Upper lobe of left lung (tissue), 6 donors: ENCODE data around the gene OLFML2B. TPM values are rescaled to one million over a fixed set of nuclear protein-coding genes. Genes with fewer than 3 reads are reported as not detected.

Source experiments
- ATAC-seq, 2 donors: fragments of 200-7000 bp; cut with Tn5 transposase; one replicate each; pipeline ENCODE4 v1.9.1; 2022; ENCODE audit warnings: mild to moderate bottlenecking in 2 of 2, moderate library complexity in 2 of 2; ENCODE audit not compliant: low FRiP score in 2 of 2
- DNase-seq, 2 donors: peaks; one replicate each; pipeline ENCODE4 v3.0.0-alpha.2; 2019 to 2020
- H3K27ac ChIP-seq, 4 donors: fragments of 200-600 bp; sonication (generic); one replicate each; pipeline ENCODE4 v1.5.1; 2016 to 2019
- H3K27me3 ChIP-seq, 4 donors: fragments of 200-600 bp; sonication (generic); one replicate each; pipeline ENCODE4 v1.5.1; 2017 to 2019
- H3K36me3 ChIP-seq, 4 donors: fragments of 200-600 bp; sonication (generic); one replicate each; pipeline ENCODE4 v1.5.1; 2016 to 2019
- H3K4me1 ChIP-seq, 4 donors: fragments of 200-600 bp; sonication (generic); one replicate each; pipeline ENCODE4 v1.5.1; 2018 to 2019
- H3K4me3 ChIP-seq, 4 donors: fragments of 200-600 bp; sonication (generic); one replicate each; pipeline ENCODE4 v1.5.1; 2017 to 2019; ENCODE audit warnings: mild to moderate bottlenecking in 2 of 4, moderate library complexity in 1 of 4
- H3K9me3 ChIP-seq, 4 donors: fragments of 200-600 bp; sonication (generic); one replicate each; pipeline ENCODE4 v1.5.1; 2018 to 2019
- CTCF ChIP-seq, 6 experiments: fragments of 450-650 bp in 4 of 6; fragments of 200-600 bp in 2 of 6; sonication (generic) in 2 of 6; IDR thresholded peaks; one replicate each; pipeline ENCODE4 v1.5.1; 2016 to 2019; ENCODE audit warnings: antibody characterized with exemption in 6 of 6
- EP300 ChIP-seq, 4 donors: sonication (generic); formaldehyde crosslinking; IDR thresholded peaks; one replicate each; pipeline ENCODE4 v1.5.1; 2017; ENCODE audit warnings: antibody characterized with exemption in 4 of 4, control low read depth in 2 of 4
- POLR2A ChIP-seq, 4 donors: fragments of 450-650 bp; IDR thresholded peaks; one replicate each; pipeline ENCODE4 v1.5.1; 2016 to 2017; ENCODE audit warnings: antibody characterized with exemption in 4 of 4, mild to moderate bottlenecking in 2 of 4
- POLR2AphosphoS5 ChIP-seq, 2 donors: sonication (generic); formaldehyde crosslinking; IDR thresholded peaks; one replicate each; pipeline ENCODE4 v1.5.1; 2017; ENCODE audit warnings: antibody characterized with exemption in 2 of 2
- WGBS, 2 donors: methylation state at CpG; one replicate each; pipeline ENCODE4 v1.1.5; 2017 to 2018; 5-methylcytosine and 5-hydroxymethylcytosine counted together
- total RNA-seq, 6 donors: library from RNA; depleted of rRNA in 4 of 6; stranded (reverse); fragments of >200 nt in 4 of 6; gene quantifications; one replicate each; pipeline versions ENCODE4 v1.1.0 to v1.2.1, GENCODE V29; 2016 to 2021
- donor health status: DM: no; HTN: no; CAD: no; lungs with moderate emphysema.
- donor health status: DM: no; HTN: yes; CAD: no; lungs with severe emphysema.

Gene OLFML2B
- total RNA-seq, 6 donors from 2014 or later, result 5.1 to 51.3 (median 9.9) TPM

DNA sequence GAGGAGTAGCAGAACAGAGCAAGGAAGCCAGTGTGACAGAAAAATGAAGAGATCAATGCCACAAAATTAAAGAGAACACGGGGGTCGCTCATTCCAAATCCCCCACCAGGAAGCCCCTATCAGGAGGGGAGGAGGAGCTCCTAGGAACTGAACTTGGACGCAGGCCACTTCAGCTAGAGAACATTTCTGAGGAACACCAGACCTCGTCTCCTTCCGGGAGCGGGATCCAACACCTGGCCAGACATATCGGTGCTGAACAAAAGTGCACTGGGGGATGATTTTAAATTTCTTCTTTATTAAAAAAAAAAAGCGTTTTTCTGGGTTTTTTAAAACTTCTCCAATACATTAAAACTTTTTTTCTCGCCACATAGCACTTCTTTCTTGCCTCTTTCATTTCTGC is 40.8 kb downstream of the OLFML2B start:
- H3K27ac ChIP-seq, result no peak overlapping the region
- no peak for DNase-seq
- H3K4me3 ChIP-seq, result no peak overlapping the region
- H3K9me3 ChIP-seq, result peaks cover 0 to 8% (median 6%) of the 10 kb centered on the region in 4 donors
- no peaks in the 10 kb centered on the region for H3K27me3 ChIP-seq
- H3K4me1 ChIP-seq, result peaks cover 0 to 2% (median 0%) of the 10 kb centered on the region in 4 donors
- no peaks in the 10 kb centered on the region for H3K36me3 ChIP-seq
- ATAC-seq, result no peak
- WGBS, 2 donors, result 74 to 82% methylated on average over 9 of the region's 9 CpGs
- TF ChIP-seq POLR2A (IDR thresholded peaks at IDR 0.05), result no peak
- TF ChIP-seq POLR2AphosphoS5 (IDR thresholded peaks at IDR 0.05), result no peak
- no peak for TF ChIP-seq CTCF (IDR thresholded peaks at IDR 0.05)
- TF ChIP-seq EP300 (IDR thresholded peaks at IDR 0.05), result no peak

DNA sequence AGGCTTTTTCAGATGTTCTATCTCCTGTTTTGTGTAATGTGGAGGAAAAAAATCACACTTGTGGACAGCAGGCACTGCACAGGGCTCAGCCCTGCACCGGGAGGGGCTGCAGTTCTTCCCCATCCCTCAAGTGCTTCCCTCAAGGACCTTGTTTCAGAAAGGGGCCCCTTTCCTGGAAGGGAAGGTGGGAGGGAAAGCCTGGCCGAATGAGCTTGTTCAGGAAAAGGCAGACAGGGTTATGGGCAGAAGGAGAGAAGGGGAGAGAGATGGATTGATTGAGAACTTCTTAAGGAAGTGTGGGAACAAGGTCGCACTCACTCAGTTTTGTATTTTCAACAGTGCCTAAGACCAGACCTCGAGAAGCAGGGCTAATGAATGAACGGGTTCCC is 41.2 kb downstream of the OLFML2B start:
- Histone ChIP-seq H3K4me1 (peaks cover 0 to 2% (median 0%) of the 10 kb centered on the region in 4 donors), H3K9me3 (peaks cover 0 to 6% (median 3%) of the 10 kb centered on the region in 4 donors), H3K4me3 (no peak overlapping the region), H3K36me3 (no peaks in the 10 kb centered on the region), H3K27me3 (no peaks in the 10 kb centered on the region), H3K27ac (no peak overlapping the region)
- ATAC-seq (no peak), DNase-seq (no peak)
- WGBS, 2 donors, result 39 to 44% methylated on average over 5 of the region's 5 CpGs
- TF ChIP-seq EP300 (IDR thresholded peaks at IDR 0.05), result no peak

DNA sequence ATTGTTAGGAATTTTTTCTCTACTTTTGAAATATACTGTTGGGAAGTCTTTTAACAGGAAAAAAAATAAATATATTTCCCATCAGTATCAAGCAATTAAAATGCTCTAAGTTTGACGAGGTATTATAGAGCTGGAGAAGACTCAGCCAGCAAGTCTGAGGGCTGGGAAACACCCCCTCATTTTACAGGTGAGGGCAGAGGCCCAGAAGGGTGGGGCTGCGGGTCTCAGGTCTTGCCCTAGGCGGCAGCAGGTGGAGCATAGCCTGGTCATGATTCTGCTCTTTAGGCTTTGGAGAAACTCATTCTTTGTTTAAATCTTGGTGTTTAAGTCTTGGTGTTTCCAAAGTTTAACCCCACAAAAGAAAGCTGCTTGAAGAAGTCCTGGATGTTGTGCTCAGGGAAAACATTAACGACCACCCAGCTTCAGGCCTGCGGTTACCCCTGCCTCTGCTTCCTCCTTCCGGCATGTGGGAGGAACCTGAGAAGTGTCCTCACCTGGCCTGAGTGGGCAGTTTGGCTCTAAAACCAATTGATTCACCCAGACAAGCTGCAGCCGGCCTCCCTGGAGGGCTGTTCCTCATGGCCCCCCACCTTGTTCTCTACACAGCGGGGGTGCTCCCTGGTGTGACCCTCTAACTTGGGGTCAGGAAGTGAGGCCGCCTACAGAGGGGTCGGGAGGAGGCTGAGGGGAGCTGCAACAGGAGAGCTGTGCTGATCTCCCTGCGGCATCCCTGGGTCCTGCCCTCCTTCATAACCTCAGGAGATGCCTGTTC is 41.7 kb downstream of the OLFML2B start:
- no peaks in the 10 kb centered on the region for H3K36me3 ChIP-seq
- DNase-seq (peak in 1 of 2 donors; percentile 19), ATAC-seq (no peak)
- H3K27me3 ChIP-seq, result no peaks in the 10 kb centered on the region
- no peak overlapping the region for H3K4me3 ChIP-seq
- H3K9me3 ChIP-seq, result peaks cover 0 to under 1% (median 0%) of the 10 kb centered on the region in 4 donors
- peaks cover 0 to 2% (median 0%) of the 10 kb centered on the region in 4 donors for H3K4me1 ChIP-seq
- no peak overlapping the region for H3K27ac ChIP-seq
- 81 to 85% methylated on average over 10 to 11 of the region's 11 CpGs for WGBS, 2 donors
- TF ChIP-seq POLR2AphosphoS5 (IDR thresholded peaks at IDR 0.05) (no peak), POLR2A (IDR thresholded peaks at IDR 0.05) (no peak), EP300 (IDR thresholded peaks at IDR 0.05) (no peak), CTCF (IDR thresholded peaks at IDR 0.05) (no peak)

DNA sequence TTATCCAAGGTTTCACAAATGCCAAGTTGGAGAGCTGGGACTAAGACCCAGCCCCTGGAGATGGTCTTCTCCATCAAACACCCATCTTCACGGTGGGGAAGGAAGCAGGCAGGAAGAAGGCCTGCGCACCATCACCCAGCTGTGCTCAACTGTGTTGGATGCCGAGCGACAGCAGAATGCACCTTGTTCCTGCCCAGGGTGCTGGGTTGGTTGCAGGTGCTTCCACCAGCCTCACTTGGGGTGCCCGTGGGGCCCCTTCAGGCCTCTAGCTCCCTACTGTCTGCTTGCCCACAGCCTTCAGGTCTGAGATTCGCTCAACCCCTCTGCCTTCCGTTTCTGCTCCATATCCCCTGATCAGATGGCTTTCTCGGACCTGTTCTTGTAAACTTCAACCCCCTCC is 42.5 kb downstream of the OLFML2B start:
- TF ChIP-seq POLR2AphosphoS5 (IDR thresholded peaks at IDR 0.05), result no peak
- TF ChIP-seq EP300 (IDR thresholded peaks at IDR 0.05), result no peak
- no peak for TF ChIP-seq POLR2A (IDR thresholded peaks at IDR 0.05)
- TF ChIP-seq CTCF (IDR thresholded peaks at IDR 0.05), result no peak
- H3K36me3 ChIP-seq, result no peaks in the 10 kb centered on the region
- no peaks in the 10 kb centered on the region for H3K4me1 ChIP-seq
- 85 to 87% methylated on average over 8 of the region's 8 CpGs for WGBS, 2 donors
- ATAC-seq (no peak), DNase-seq (peak in 1 of 2 donors; percentile 36)
- no peak overlapping the region for H3K27ac ChIP-seq
- H3K4me3 ChIP-seq, result no peak overlapping the region
- H3K27me3 ChIP-seq, result no peaks in the 10 kb centered on the region
- H3K9me3 ChIP-seq, result no peaks in the 10 kb centered on the region

GRCh38 chr1:161978011-161978790 is 45.5 kb downstream of the OLFML2B start:
- DNase-seq (peak in 1 of 2 donors; percentile 44), ATAC-seq (no peak)
- no peaks in the 10 kb centered on the region for H3K36me3 ChIP-seq
- TF ChIP-seq EP300 (IDR thresholded peaks at IDR 0.05), result no peak
- TF ChIP-seq CTCF (IDR thresholded peaks at IDR 0.05), result no peak
- TF ChIP-seq POLR2A (IDR thresholded peaks at IDR 0.05), result no peak
- no peak for TF ChIP-seq POLR2AphosphoS5 (IDR thresholded peaks at IDR 0.05)
- no peaks in the 10 kb centered on the region for H3K9me3 ChIP-seq
- no peak overlapping the region for H3K4me3 ChIP-seq
- peaks cover 0 to 5% (median 2%) of the 10 kb centered on the region in 4 donors for H3K4me1 ChIP-seq
- WGBS, 2 donors, result 88 to 95% methylated on average over 23 to 31 of the region's 31 CpGs
- no peak overlapping the region for H3K27ac ChIP-seq
- no peaks in the 10 kb centered on the region for H3K27me3 ChIP-seq
